HepG2 (cell line): ENCODE results near the gene POLR2M. TPM values are rescaled to one million over a fixed set of nuclear protein-coding genes. Genes with fewer than 3 reads are reported as not detected.

Experiments used
- AGO1 ChIP-seq: fragments of 200-400 bp; formaldehyde crosslinking; IDR thresholded peaks from 2 replicates; pipeline ENCODE4 v1.6.1; 2017; ENCODE audit warnings: mild to moderate bottlenecking, low read depth, low read length, moderate library complexity; ENCODE audit not compliant: poor library complexity, severe bottlenecking
- ARID5B ChIP-seq: IDR thresholded peaks from 2 replicates; pipeline ENCODE4 v1.4.0; 2020; ENCODE audit warnings: mild to moderate bottlenecking, missing genetic modification reagents
- ATF2 ChIP-seq: sonication (generic); formaldehyde crosslinking; IDR thresholded peaks from 2 replicates; pipeline ENCODE4 v1.4.0; 2020; ENCODE audit warnings: missing genetic modification reagents
- BHLHE40 ChIP-seq: IDR thresholded peaks from 2 replicates; pipeline ENCODE4 v1.6.1; 2011; ENCODE audit warnings: low read length, improper control_type of control experiment
- CHCHD3 ChIP-seq: sonication (generic); formaldehyde crosslinking; IDR thresholded peaks from 2 replicates; pipeline ENCODE4 v1.8.0; 2022; ENCODE audit warnings: mild to moderate bottlenecking, missing genetic modification reagents, moderate library complexity
- MTF2 ChIP-seq: sonication (generic); formaldehyde crosslinking; IDR thresholded peaks from 2 replicates; pipeline ENCODE4 v1.5.0; 2020; ENCODE audit warnings: missing genetic modification reagents, borderline replicate concordance
- MYC ChIP-seq: sonication (generic); formaldehyde crosslinking; IDR thresholded peaks from 2 replicates; pipeline ENCODE4 v1.9.0; 2021; ENCODE audit warnings: missing genetic modification reagents, borderline replicate concordance
- POLR2AphosphoS5 ChIP-seq: IDR thresholded peaks from 2 replicates; pipeline ENCODE4 v1.6.1; 2012; ENCODE audit warnings: low read depth, low read length
- PTBP1 ChIP-seq: fragments of 200-400 bp; formaldehyde crosslinking; IDR thresholded peaks from 2 replicates; pipeline ENCODE4 v1.6.1; 2018; ENCODE audit warnings: low read length, low read depth; ENCODE audit not compliant: poor library complexity, severe bottlenecking
- RARA ChIP-seq: IDR thresholded peaks from 2 replicates; pipeline ENCODE4 v1.6.1; 2016; ENCODE audit warnings: missing genetic modification reagents, missing compliant biosample characterization
- REL ChIP-seq: sonication (generic); formaldehyde crosslinking; conservative IDR thresholded peaks from 2 replicates; pipeline ENCODE4 v1.8.0; 2022; ENCODE audit warnings: mild to moderate bottlenecking, missing genetic modification reagents, moderate library complexity
- RXRB ChIP-seq: IDR thresholded peaks from 2 replicates; pipeline ENCODE4 v1.6.1; 2016; ENCODE audit warnings: borderline replicate concordance, missing genetic modification reagents, missing compliant biosample characterization
- SETDB1 ChIP-seq: sonication (generic); formaldehyde crosslinking; IDR thresholded peaks from 2 replicates; pipeline ENCODE4 v1.5.1; 2020; ENCODE audit warnings: missing genetic modification reagents, mild to moderate bottlenecking, borderline replicate concordance
- SP5 ChIP-seq: IDR thresholded peaks from 2 replicates; pipeline ENCODE4 v1.6.1; 2016; ENCODE audit warnings: low read depth, borderline replicate concordance
- TEAD3 ChIP-seq: optimal IDR thresholded peaks from 2 replicates; pipeline ENCODE3; 2016; ENCODE audit warnings: borderline replicate concordance
- ZBTB10 ChIP-seq: sonication (generic); formaldehyde crosslinking; IDR thresholded peaks from 2 replicates; pipeline ENCODE4 v1.4.0; 2020; ENCODE audit warnings: missing genetic modification reagents, borderline replicate concordance
- ZFY ChIP-seq: sonication (generic); formaldehyde crosslinking; IDR thresholded peaks from 2 replicates; pipeline ENCODE4 v1.4.0; 2020; ENCODE audit warnings: missing genetic modification reagents
- ZNF124 ChIP-seq: sonication (generic); formaldehyde crosslinking; IDR thresholded peaks from 2 replicates; pipeline ENCODE4 v1.4.0; 2020; ENCODE audit warnings: missing genetic modification reagents
- ZNF225 ChIP-seq: sonication (generic); formaldehyde crosslinking; IDR thresholded peaks from 2 replicates; pipeline ENCODE4 v1.4.0; 2020; ENCODE audit warnings: mild to moderate bottlenecking, missing genetic modification reagents
- ZNF567 ChIP-seq: sonication (generic); formaldehyde crosslinking; IDR thresholded peaks from 2 replicates; pipeline ENCODE4 v1.8.1; 2023; ENCODE audit warnings: mild to moderate bottlenecking, missing genetic modification reagents, borderline replicate concordance
- ZNF772 ChIP-seq: sonication (generic); formaldehyde crosslinking; IDR thresholded peaks from 2 replicates; pipeline ENCODE4 v1.5.0; 2020; ENCODE audit warnings: mild to moderate bottlenecking, missing genetic modification reagents
- ZSCAN30 ChIP-seq: sonication (generic); formaldehyde crosslinking; IDR thresholded peaks from 2 replicates; pipeline ENCODE4 v1.5.0; 2020; ENCODE audit warnings: mild to moderate bottlenecking, missing genetic modification reagents
- polyA plus RNA-seq, 8 experiments: library from polyadenylated mRNA; depleted of rRNA in 3 of 8; stranded (reverse) in 7 of 8; unstranded in 1 of 8; fragments of >200 nt; fragmentation: Illumina TruSeq in 4 of 8; extraction: Trizol in 4 of 8; gene quantifications; 2 replicates each; pipeline versions ENCODE4 v1.2.1 to v1.2.3, GENCODE V29; 2011 to 2016; ENCODE audit warnings: low read depth in 4 of 8, missing spikeins in 1 of 8, mixed read lengths in 1 of 8; ENCODE audit not compliant: insufficient read depth in 1 of 8
- total RNA-seq, 5 experiments: library from RNA; depleted of rRNA; stranded (reverse); fragments of >200 nt; fragmentation: Illumina TruSeq; extraction: Trizol; gene quantifications; 2 replicates each; pipeline ENCODE4 v1.2.3, GENCODE V29; 2016; ENCODE audit warnings: low read depth in 1 of 5

POLR2M gene
- total and polyA plus RNA-seq, 2 of the 13 experiments (the other 11 are each of a cell fraction or from before 2014, with no cell fraction given), result 25.9 to 48.5 TPM

- TF ChIP-seq ZBTB10 (CRISPR knock-in tag) (no peak), MTF2 (CRISPR knock-in tag) (peak; percentile 96), AGO1 (peak; percentile 56), ZNF124 (CRISPR knock-in tag) (peak; percentile 50; the same call in 1 of the 2 replicates), REL (CRISPR knock-in tag) (no peak), ZNF567 (CRISPR knock-in tag) (no peak), RXRB (CRISPR knock-in tag) (peak; percentile 52; the same call in 1 of the 2 replicates), POLR2AphosphoS5 (peak; percentile 56), CHCHD3 (CRISPR knock-in tag) (no peak), ZSCAN30 (CRISPR knock-in tag) (no peak), ARID5B (peak; percentile 59; the same call in 1 of the 2 replicates), MYC (peak; percentile 51; the same call in 1 of the 2 replicates), ZNF772 (CRISPR knock-in tag) (0 out of 2 replicates have a peak, but pooled peaks have one; percentile 40), ZNF225 (no peak; the same call in 1 of the 2 replicates), SETDB1 (peak; percentile 97), BHLHE40 (no peak), PTBP1 (no peak), ATF2 (CRISPR knock-in tag) (peak; percentile 69; the same call in 1 of the 2 replicates), SP5 (CRISPR knock-in tag) (no peak), TEAD3 (peak; percentile 50), ZFY (CRISPR knock-in tag) (peak; percentile 76; the same call in 1 of the 2 replicates), RARA (CRISPR knock-in tag) (peak; percentile 26; the same call in 1 of the 2 replicates)
These were observed at the start of gene POLR2M (continued) for GRCh38 chr15:57706405-57707209.
